ENCODE results near the gene KLHL7. TPM values are rescaled to one million over a fixed set of nuclear protein-coding genes. Genes with fewer than 3 reads are reported as not detected.
"Not testable (repeated sequence)": the region's sequence is repeated elsewhere in the genome, so short reads cannot be mapped to it uniquely, and the experiment has no call there.

KLHL7 gene
- total and polyA plus RNA-seq, 9 donors = 23.1 to 38.3 (median 30.7) TPM

DNA sequence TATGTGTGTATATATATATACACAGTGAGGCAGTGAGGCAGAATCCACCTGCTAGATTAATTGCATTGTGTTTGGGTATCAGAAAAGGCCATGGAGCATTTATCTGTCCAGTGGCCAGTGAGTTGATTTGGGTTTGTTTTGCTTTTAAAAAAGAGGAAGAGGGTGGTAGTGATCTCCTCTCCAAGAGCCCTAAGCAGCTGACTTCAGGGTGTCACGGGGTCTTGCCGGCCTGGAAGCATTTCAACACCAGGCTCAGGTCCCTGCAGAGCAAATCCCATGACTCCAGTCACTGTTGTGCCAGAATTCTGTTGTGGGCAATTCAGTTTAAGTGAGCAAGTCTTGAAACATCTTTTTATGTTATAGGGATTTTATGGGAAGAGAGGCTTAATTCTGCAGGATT is 110.4 kb downstream of the KLHL7 start:
- no peaks in the 10 kb centered on the region for H3K36me3 ChIP-seq
- intact Hi-C loops (cut with DNase I) = no loop called here
- no peak overlapping the region for H3K27ac ChIP-seq
- no peaks in the 10 kb centered on the region for H3K9me3 ChIP-seq
- no peak for DNase-seq
- H3K4me3 ChIP-seq = no peak overlapping the region
- TF ChIP-seq, protein P1, sequence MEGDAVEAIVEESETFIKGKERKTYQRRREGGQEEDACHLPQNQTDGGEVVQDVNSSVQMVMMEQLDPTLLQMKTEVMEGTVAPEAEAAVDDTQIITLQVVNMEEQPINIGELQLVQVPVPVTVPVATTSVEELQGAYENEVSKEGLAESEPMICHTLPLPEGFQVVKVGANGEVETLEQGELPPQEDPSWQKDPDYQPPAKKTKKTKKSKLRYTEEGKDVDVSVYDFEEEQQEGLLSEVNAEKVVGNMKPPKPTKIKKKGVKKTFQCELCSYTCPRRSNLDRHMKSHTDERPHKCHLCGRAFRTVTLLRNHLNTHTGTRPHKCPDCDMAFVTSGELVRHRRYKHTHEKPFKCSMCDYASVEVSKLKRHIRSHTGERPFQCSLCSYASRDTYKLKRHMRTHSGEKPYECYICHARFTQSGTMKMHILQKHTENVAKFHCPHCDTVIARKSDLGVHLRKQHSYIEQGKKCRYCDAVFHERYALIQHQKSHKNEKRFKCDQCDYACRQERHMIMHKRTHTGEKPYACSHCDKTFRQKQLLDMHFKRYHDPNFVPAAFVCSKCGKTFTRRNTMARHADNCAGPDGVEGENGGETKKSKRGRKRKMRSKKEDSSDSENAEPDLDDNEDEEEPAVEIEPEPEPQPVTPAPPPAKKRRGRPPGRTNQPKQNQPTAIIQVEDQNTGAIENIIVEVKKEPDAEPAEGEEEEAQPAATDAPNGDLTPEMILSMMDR (IDR thresholded peaks at IDR 0.05) = no peak
- TF ChIP-seq POLR2A (IDR thresholded peaks at IDR 0.05) = no peak
- H3K4me1 ChIP-seq (ENCODE audit: insufficient read depth) = no peaks in the 10 kb centered on the region
- no peaks in the 10 kb centered on the region for H3K27me3 ChIP-seq
- 78 to 80% (median 79%) methylated on average over 2 of the region's 2 CpGs for WGBS, 3 donors

DNA sequence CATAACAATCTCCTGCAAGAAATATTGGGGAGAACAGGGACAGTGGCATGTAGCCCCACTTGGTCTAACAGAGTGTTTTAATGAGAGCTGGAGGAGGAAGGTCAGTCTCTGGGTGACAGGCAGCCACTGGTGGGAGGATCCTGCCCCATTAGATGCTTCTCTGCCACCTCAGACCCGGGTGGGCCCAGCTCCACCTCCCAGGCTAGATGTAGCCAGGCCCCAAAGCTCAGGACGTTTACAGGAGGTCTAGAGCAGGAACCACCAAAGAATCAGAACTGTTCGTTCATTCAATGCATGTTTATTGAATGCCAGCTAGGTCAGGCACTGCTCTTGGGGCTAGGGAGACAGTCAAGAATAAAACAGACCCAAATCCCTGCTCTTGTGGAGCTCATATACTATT is 112.6 kb downstream of the KLHL7 start:
- no peaks in the 10 kb centered on the region for H3K27me3 ChIP-seq
- DNase-seq = no peak
- no peak overlapping the region for H3K27ac ChIP-seq
- no peaks in the 10 kb centered on the region for H3K4me1 ChIP-seq (ENCODE audit: insufficient read depth)
- no peak overlapping the region for H3K4me3 ChIP-seq
- H3K9me3 ChIP-seq = no peaks in the 10 kb centered on the region
- TF ChIP-seq EP300 (IDR thresholded peaks at IDR 0.05) (no peak), POLR2A (IDR thresholded peaks at IDR 0.05) (no peak)
- TF ChIP-seq, protein P1 (IDR thresholded peaks at IDR 0.05) = no peak
- 32 to 42% (median 41%) methylated on average over 3 of the region's 3 CpGs for WGBS, 3 donors
- no peaks in the 10 kb centered on the region for H3K36me3 ChIP-seq
- intact Hi-C loops (cut with DNase I) = no loop called here

DNA sequence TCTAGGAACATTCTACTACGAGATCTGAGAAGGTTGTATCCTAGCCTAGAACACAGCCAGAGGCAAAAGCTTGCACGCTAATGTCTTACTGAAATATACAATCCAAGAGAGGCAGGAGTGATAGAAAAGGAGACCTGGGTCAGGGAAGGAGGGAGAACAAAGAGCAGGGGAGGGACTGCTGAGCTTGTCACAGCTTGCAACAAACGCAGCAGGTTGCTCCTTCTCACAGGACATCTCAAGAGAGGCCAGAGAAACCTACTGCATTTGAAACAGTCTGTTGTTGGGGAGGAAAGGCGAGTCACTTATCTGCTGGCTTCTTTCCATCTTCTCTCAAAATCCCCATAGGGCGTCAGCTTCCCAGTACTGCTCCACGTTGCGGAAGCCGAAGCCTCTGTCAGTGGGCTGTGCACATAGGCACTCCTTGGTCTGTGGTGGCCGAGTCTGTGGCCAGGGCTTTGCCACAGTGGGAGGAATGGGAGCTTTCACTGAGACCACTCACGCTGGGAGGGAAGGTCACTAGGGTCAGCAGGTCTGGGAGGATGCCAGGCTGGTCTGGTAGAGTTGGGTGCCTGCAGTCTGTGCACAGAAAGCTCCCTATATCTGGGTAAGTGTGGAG is 115.2 kb downstream of the KLHL7 start:
- H3K36me3 ChIP-seq = no peaks in the 10 kb centered on the region
- no peak for DNase-seq
- WGBS, 3 donors = 53 to 66% (median 56%) methylated on average over 10 of the region's 10 CpGs

DNA sequence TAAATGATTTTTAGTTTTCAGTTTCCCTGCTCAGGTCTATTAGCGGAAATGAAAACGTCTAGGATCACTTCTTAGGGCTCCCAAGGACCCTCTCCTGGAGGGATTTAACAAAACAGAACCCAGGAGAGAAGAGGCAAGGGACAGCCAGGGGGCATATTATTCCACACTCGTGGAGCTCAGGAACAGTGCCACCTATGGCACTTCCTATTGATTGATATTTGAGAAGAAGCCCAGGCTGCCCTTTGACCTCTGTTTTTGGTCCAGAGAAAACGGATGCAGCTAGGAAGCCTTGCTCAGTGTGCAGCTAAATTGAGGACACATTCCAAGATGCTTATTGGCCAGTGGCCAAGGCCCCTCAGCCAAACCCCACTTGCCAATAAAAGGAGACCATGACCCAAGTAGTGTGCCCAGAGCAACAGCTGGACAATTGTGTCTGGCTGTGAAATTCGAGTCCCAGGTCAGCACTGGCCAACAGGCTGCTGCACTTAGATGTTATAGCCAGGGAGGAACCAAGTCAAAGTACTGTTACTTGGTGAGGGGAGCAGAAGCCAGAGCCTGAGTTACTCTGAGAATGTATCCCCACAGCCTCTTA is 117.0 kb downstream of the KLHL7 start:
- Histone ChIP-seq H3K36me3 (no peaks in the 10 kb centered on the region), H3K27me3 (no peaks in the 10 kb centered on the region), H3K27ac (no peak overlapping the region), H3K4me3 (no peak overlapping the region), H3K9me3 (no peaks in the 10 kb centered on the region), H3K4me1 (ENCODE audit: insufficient read depth) (no peaks in the 10 kb centered on the region)
- intact Hi-C loops (cut with DNase I) = no loop called here
- DNase-seq = no peak
- 23 to 34% (median 27%) methylated on average over 5 of the region's 5 CpGs for WGBS, 3 donors
- no peak for TF ChIP-seq POLR2A (IDR thresholded peaks at IDR 0.05)
- TF ChIP-seq EP300 (IDR thresholded peaks at IDR 0.05) = no peak
- TF ChIP-seq, protein P1 (IDR thresholded peaks at IDR 0.05) = no peak

More for the DNA sequence above, 115.2 kb downstream of the KLHL7 start:
- no peak overlapping the region for H3K27ac ChIP-seq
- no peaks in the 10 kb centered on the region for H3K9me3 ChIP-seq
- no peak overlapping the region for H3K4me3 ChIP-seq
- H3K4me1 ChIP-seq (ENCODE audit: insufficient read depth) = no peaks in the 10 kb centered on the region
- TF ChIP-seq, protein P1 (IDR thresholded peaks at IDR 0.05) = no peak
- no peak for TF ChIP-seq POLR2A (IDR thresholded peaks at IDR 0.05)
- no peak for TF ChIP-seq EP300 (IDR thresholded peaks at IDR 0.05)
- no peaks in the 10 kb centered on the region for H3K27me3 ChIP-seq
- intact Hi-C loops (cut with DNase I) = no loop called here

DNA sequence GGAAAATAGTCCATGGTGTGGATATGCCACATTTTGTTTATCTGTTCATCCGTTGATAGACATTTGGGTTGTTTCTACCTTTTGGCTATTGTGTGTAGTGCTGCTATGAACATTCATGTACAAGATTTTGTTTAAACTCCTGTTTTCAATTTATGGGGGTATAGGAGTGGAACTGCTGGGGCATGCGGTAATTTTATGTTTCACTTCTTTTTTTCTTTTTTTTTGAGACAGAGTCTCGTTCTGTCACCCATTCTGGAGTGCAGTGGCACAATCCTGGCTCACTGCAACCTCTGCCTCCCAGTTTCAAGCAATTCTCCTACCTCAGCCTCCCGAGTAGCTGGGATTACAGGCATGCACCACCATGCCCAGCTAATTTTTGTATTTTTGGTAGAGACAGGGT is 118.8 kb downstream of the KLHL7 start:
- H3K4me3 ChIP-seq; H3K27ac ChIP-seq; H3K27me3 ChIP-seq; H3K4me1 ChIP-seq (ENCODE audit: insufficient read depth); H3K9me3 ChIP-seq; intact Hi-C loops (cut with DNase I); H3K36me3 ChIP-seq; DNase-seq: not testable (repeated sequence)
- WGBS, 3 donors = 82 to 92% (median 88%) methylated on average over 4 of the region's 4 CpGs
